SK-N-SH (cell line): ENCODE results near the gene WARS2.

ENCODE experiments used
- CTCF ChIP-seq: fragments of 200-600 bp; sonication (generic); IDR thresholded peaks from 2 replicates; pipeline ENCODE4 v1.6.1; 2017; ENCODE audit warnings: antibody characterized with exemption, mild to moderate bottlenecking, moderate library complexity
- EP300 ChIP-seq, 2 experiments: IDR thresholded peaks; 2 replicates each; pipeline versions ENCODE4 v1.4.0 to v1.6.1; 2012; ENCODE audit warnings: borderline replicate concordance in 1 of 2, low read depth in 1 of 2, low read length in 1 of 2
- PBX3 ChIP-seq: IDR thresholded peaks from 2 replicates; pipeline ENCODE4; 2012
- POLR2AphosphoS5 ChIP-seq: IDR thresholded peaks from 2 replicates; pipeline ENCODE4 v1.6.1; 2012; ENCODE audit warnings: low read depth, low read length
- TF ChIP-seq, protein P1 (sequence below): IDR thresholded peaks from 2 replicates; pipeline ENCODE4 v1.6.1; 2012; ENCODE audit warnings: mild to moderate bottlenecking, low read depth, low read length, moderate library complexity

DNA sequence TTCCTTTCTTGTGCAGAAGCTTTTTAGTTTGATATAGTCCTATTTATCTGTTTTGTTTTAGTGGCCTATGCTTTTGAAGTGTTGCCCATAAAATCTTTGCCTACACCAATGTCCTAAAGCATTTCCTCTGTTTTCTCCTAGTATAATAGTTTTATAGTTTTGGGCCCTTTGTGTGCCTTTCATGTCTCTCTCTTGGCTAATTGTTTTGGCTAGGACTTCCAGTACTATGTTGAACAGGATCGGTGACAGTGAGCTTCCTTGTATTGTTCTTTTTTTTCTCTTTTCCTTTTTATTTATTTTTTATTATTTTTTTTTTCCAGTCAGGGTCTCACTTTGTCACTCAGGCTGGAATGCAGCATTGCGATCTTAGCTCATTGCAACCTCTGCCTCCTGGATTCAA, 47.0 kb upstream of the WARS2 start:
- no peak for TF ChIP-seq EP300 (IDR thresholded peaks at IDR 0.05; ENCODE audit: borderline replicate concordance in 1 of 2, low read depth in 1 of 2, low read length in 1 of 2)
- no peak for TF ChIP-seq CTCF
- no peak for TF ChIP-seq POLR2AphosphoS5
- TF ChIP-seq, protein P1, sequence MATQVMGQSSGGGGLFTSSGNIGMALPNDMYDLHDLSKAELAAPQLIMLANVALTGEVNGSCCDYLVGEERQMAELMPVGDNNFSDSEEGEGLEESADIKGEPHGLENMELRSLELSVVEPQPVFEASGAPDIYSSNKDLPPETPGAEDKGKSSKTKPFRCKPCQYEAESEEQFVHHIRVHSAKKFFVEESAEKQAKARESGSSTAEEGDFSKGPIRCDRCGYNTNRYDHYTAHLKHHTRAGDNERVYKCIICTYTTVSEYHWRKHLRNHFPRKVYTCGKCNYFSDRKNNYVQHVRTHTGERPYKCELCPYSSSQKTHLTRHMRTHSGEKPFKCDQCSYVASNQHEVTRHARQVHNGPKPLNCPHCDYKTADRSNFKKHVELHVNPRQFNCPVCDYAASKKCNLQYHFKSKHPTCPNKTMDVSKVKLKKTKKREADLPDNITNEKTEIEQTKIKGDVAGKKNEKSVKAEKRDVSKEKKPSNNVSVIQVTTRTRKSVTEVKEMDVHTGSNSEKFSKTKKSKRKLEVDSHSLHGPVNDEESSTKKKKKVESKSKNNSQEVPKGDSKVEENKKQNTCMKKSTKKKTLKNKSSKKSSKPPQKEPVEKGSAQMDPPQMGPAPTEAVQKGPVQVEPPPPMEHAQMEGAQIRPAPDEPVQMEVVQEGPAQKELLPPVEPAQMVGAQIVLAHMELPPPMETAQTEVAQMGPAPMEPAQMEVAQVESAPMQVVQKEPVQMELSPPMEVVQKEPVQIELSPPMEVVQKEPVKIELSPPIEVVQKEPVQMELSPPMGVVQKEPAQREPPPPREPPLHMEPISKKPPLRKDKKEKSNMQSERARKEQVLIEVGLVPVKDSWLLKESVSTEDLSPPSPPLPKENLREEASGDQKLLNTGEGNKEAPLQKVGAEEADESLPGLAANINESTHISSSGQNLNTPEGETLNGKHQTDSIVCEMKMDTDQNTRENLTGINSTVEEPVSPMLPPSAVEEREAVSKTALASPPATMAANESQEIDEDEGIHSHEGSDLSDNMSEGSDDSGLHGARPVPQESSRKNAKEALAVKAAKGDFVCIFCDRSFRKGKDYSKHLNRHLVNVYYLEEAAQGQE = no peak
- TF ChIP-seq PBX3 = no peak
